T-helper 2 cell treated with Interferon-gamma antibody and Interleukin-4, amounts not matched to agents 5 μg/mL and 100 μg/mL, for 36 hours (primary cell): ENCODE data around the gene MEI1.

Experiments used
- DNase-seq: peaks from one replicate; pipeline ENCODE4 v3.0.0; 2021; ENCODE audit warnings: low spot score
- H3K27ac Mint-ChIP-seq: one replicate; pipeline ENCODE4 v1.8.0; 2021; ENCODE audit warnings: mild to moderate bottlenecking, mixed read lengths
- H3K27me3 Mint-ChIP-seq: one replicate; pipeline ENCODE4 v1.8.0; 2021; ENCODE audit warnings: low read depth, mixed read lengths
- H3K36me3 Mint-ChIP-seq: one replicate; pipeline ENCODE4 v1.8.0; 2021; ENCODE audit warnings: low read depth, mixed read lengths
- H3K4me1 Mint-ChIP-seq: one replicate; pipeline ENCODE4 v1.8.0; 2021; ENCODE audit warnings: low read depth, mixed read lengths
- H3K4me3 Mint-ChIP-seq: one replicate; pipeline ENCODE4 v1.8.0; 2022; ENCODE audit warnings: mild to moderate bottlenecking, moderate library complexity, mixed read lengths
- H3K9me3 Mint-ChIP-seq: one replicate; pipeline ENCODE4 v1.8.0; 2021; ENCODE audit warnings: mixed read lengths

The MEI1 gene

GRCh38 chr22:41799486-41800347, 100.4 kb downstream of the MEI1 start:
- Mint-ChIP-seq H3K4me1 (peaks cover 29% of the 10 kb centered on the region), H3K27ac (peak overlapping the region; percentile 98)

GRCh38 chr22:41800348-41801146, 101.2 kb downstream of the MEI1 start, which contains the start of gene CCDC134:
Gene CCDC134 (plus strand): TSS chr22:41800679. CDS start chr22:41808891, 8,212 bp downstream.
- H3K4me1 Mint-ChIP-seq, result peaks cover 33% of the 10 kb centered on the region
- DNase-seq, result peak; percentile 92
- no peaks in the 10 kb centered on the region for H3K27me3 Mint-ChIP-seq

More at GRCh38 chr22:41799486-41800347, 100.4 kb downstream of the MEI1 start:
- Mint-ChIP-seq H3K9me3 (no peaks in the 10 kb centered on the region), H3K36me3 (peaks cover 17% of the 10 kb centered on the region), H3K4me3 (peak overlapping the region; percentile 91), H3K27me3 (no peaks in the 10 kb centered on the region)
- DNase-seq, result peak; percentile 23

GRCh38 chr22:41801147-41801819, 102.0 kb downstream of the MEI1 start:
- Mint-ChIP-seq H3K9me3 (no peaks in the 10 kb centered on the region), H3K4me1 (peaks cover 33% of the 10 kb centered on the region), H3K27me3 (no peaks in the 10 kb centered on the region), H3K4me3 (peak overlapping the region; percentile 91), H3K36me3 (peaks cover 12% of the 10 kb centered on the region), H3K27ac (peak overlapping the region; percentile 98)
- DNase-seq, result no peak

More at GRCh38 chr22:41800348-41801146, 101.2 kb downstream of the MEI1 start, which contains the start of gene CCDC134:
- H3K27ac Mint-ChIP-seq, result peak within 1 kb of the TSS; percentile 98
- peak within 1 kb of the TSS; percentile 91 for H3K4me3 Mint-ChIP-seq
- H3K36me3 Mint-ChIP-seq, result peaks cover 14% of the 10 kb centered on the region
- H3K9me3 Mint-ChIP-seq, result no peaks in the 10 kb centered on the region

GRCh38 chr22:41801886-41802285, 102.6 kb downstream of the MEI1 start:
- Mint-ChIP-seq H3K9me3 (no peaks in the 10 kb centered on the region), H3K4me1 (peaks cover 33% of the 10 kb centered on the region), H3K27me3 (no peaks in the 10 kb centered on the region), H3K27ac (peak overlapping the region; percentile 98), H3K36me3 (peaks cover 12% of the 10 kb centered on the region), H3K4me3 (peak overlapping the region; percentile 91)
- DNase-seq, result no peak

GRCh38 chr22:41805639-41806038, 106.3 kb downstream of the MEI1 start:
- peak overlapping the region; percentile 18 for H3K27ac Mint-ChIP-seq
- H3K9me3 Mint-ChIP-seq, result no peaks in the 10 kb centered on the region
- DNase-seq, result no peak
- H3K36me3 Mint-ChIP-seq, result peaks cover 17% of the 10 kb centered on the region
- no peak overlapping the region for H3K4me3 Mint-ChIP-seq
- no peaks in the 10 kb centered on the region for H3K27me3 Mint-ChIP-seq
- peaks cover 22% of the 10 kb centered on the region for H3K4me1 Mint-ChIP-seq

- Mint-ChIP-seq H3K4me1 (peaks cover 11% of the 10 kb centered on the region), H3K4me3 (no peak overlapping the region), H3K27ac (no peak overlapping the region), H3K36me3 (peaks cover 13% of the 10 kb centered on the region), H3K27me3 (no peaks in the 10 kb centered on the region), H3K9me3 (no peaks in the 10 kb centered on the region)
- no peak for DNase-seq
Observed at GRCh38 chr22:41808400-41808799, 109.1 kb downstream of the MEI1 start.

GRCh38 chr22:41810022-41810421, 110.7 kb downstream of the MEI1 start:
- no peak overlapping the region for H3K27ac Mint-ChIP-seq
- peaks cover 18% of the 10 kb centered on the region for H3K36me3 Mint-ChIP-seq

GRCh38 chr22:41812805-41813545, 113.7 kb downstream of the MEI1 start:
- no peak overlapping the region for H3K4me3 Mint-ChIP-seq
- no peak overlapping the region for H3K27ac Mint-ChIP-seq
- no peak for DNase-seq
- H3K9me3 Mint-ChIP-seq, result no peaks in the 10 kb centered on the region
- H3K36me3 Mint-ChIP-seq, result peaks cover 23% of the 10 kb centered on the region
- no peaks in the 10 kb centered on the region for H3K27me3 Mint-ChIP-seq
- no peaks in the 10 kb centered on the region for H3K4me1 Mint-ChIP-seq

More at GRCh38 chr22:41810022-41810421, 110.7 kb downstream of the MEI1 start:
- H3K4me1 Mint-ChIP-seq, result peaks cover 1% of the 10 kb centered on the region
- H3K27me3 Mint-ChIP-seq, result no peaks in the 10 kb centered on the region
- H3K4me3 Mint-ChIP-seq, result no peak overlapping the region
- DNase-seq, result no peak
- H3K9me3 Mint-ChIP-seq, result no peaks in the 10 kb centered on the region

GRCh38 chr22:41813726-41814410, 114.6 kb downstream of the MEI1 start:
- no peak overlapping the region for H3K4me3 Mint-ChIP-seq
- H3K27me3 Mint-ChIP-seq, result no peaks in the 10 kb centered on the region
- no peaks in the 10 kb centered on the region for H3K4me1 Mint-ChIP-seq
- DNase-seq, result no peak
- H3K36me3 Mint-ChIP-seq, result peaks cover 23% of the 10 kb centered on the region
- H3K27ac Mint-ChIP-seq, result no peak overlapping the region
- H3K9me3 Mint-ChIP-seq, result no peaks in the 10 kb centered on the region

- peaks cover 21% of the 10 kb centered on the region for H3K36me3 Mint-ChIP-seq
- H3K4me3 Mint-ChIP-seq, result no peak overlapping the region
- H3K4me1 Mint-ChIP-seq, result no peaks in the 10 kb centered on the region
- H3K27ac Mint-ChIP-seq, result no peak overlapping the region
- H3K9me3 Mint-ChIP-seq, result no peaks in the 10 kb centered on the region
- no peaks in the 10 kb centered on the region for H3K27me3 Mint-ChIP-seq
- DNase-seq, result no peak
Observed at GRCh38 chr22:41815716-41816115, 116.4 kb downstream of the MEI1 start.

- Mint-ChIP-seq H3K36me3 (peaks cover 24% of the 10 kb centered on the region), H3K27me3 (no peaks in the 10 kb centered on the region), H3K4me3 (no peak overlapping the region), H3K27ac (no peak overlapping the region), H3K9me3 (no peaks in the 10 kb centered on the region), H3K4me1 (no peaks in the 10 kb centered on the region)
- no peak for DNase-seq
Observed at GRCh38 chr22:41816241-41816640, 116.9 kb downstream of the MEI1 start.

GRCh38 chr22:41816871-41817270, 117.6 kb downstream of the MEI1 start:
- H3K27ac Mint-ChIP-seq, result peak overlapping the region; percentile 43

More at GRCh38 chr22:41816871-41817270, 117.6 kb downstream of the MEI1 start:
- Mint-ChIP-seq H3K4me1 (peaks cover 5% of the 10 kb centered on the region), H3K27me3 (no peaks in the 10 kb centered on the region), H3K36me3 (peaks cover 21% of the 10 kb centered on the region), H3K4me3 (no peak overlapping the region), H3K9me3 (no peaks in the 10 kb centered on the region)
- no peak for DNase-seq
